ENCODE data around the gene EMP2.

EMP2 gene

GRCh38 chr16:10565167-10565566 lies 15.2 kb downstream of the EMP2 start:
- no peaks in the 10 kb centered on the region for H3K79me2 ChIP-seq (ENCODE audit: low read length)
- H3K4me3 ChIP-seq (ENCODE audit: low read length), result no peak overlapping the region
- no peak overlapping the region for H3K4me2 ChIP-seq (ENCODE audit: low read length)

DNA sequence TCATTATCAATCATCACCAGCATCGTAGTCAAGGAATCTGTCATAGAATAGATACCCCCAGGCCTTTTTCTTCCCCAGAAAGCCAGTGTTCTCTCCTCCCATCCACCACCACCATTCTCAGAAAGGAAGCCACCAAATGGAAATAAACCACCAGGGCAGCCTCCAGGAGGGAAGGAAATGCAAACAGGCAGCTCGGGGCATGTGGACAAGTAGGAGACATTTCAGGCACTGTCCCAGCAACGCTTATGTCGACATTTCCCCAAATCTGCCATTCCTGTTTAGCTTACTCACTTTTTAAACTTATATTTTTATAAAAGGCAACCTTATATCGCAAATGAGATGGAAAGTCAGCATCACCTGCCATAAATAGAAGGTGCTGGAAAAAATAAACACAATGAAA lies 15.8 kb downstream of the EMP2 start:
- Histone ChIP-seq H3K4me3 (ENCODE audit: low read length) (no peak overlapping the region), H3K9ac (ENCODE audit: low read length) (no peak overlapping the region), H3K27ac (ENCODE audit: low read length) (no peak overlapping the region), H3K27me3 (ENCODE audit: low read depth, low read length) (peaks cover 4% of the 10 kb centered on the region; the same call in 1 of the 2 replicates), H4K20me1 (ENCODE audit: insufficient read depth, low read length) (no peaks in the 10 kb centered on the region), H3K36me3 (replicated peaks; ENCODE audit: low read depth, low read length) (no peaks in the 10 kb centered on the region), H3K4me1 (ENCODE audit: low read length) (peaks cover 19% of the 10 kb centered on the region), H3K9me3 (ENCODE audit: insufficient read depth, low read length) (0 out of 2 replicates have a peak, but pooled peaks cover 6% of the 10 kb centered on the region), H3K79me2 (ENCODE audit: low read length) (no peaks in the 10 kb centered on the region), H3K4me2 (ENCODE audit: low read length) (no peak overlapping the region), H2AFZ (ENCODE audit: low read depth, low read length) (no peak overlapping the region)
- TF ChIP-seq CTCF (IDR thresholded peaks at IDR 0.05; ENCODE audit: low read depth, low read length) (no peak), EZH2phosphoT487 (IDR thresholded peaks at IDR 0.05; ENCODE audit: low read depth) (no peak)

More at GRCh38 chr16:10565167-10565566, 15.2 kb downstream of the EMP2 start:
- Histone ChIP-seq H2AFZ (ENCODE audit: low read depth, low read length) (no peak overlapping the region), H3K9me3 (ENCODE audit: insufficient read depth, low read length) (0 out of 2 replicates have a peak, but pooled peaks cover 6% of the 10 kb centered on the region), H3K9ac (ENCODE audit: low read length) (no peak overlapping the region), H3K4me1 (ENCODE audit: low read length) (peaks cover 19% of the 10 kb centered on the region), H4K20me1 (ENCODE audit: insufficient read depth, low read length) (no peaks in the 10 kb centered on the region), H3K27ac (ENCODE audit: low read length) (no peak overlapping the region), H3K36me3 (replicated peaks; ENCODE audit: low read depth, low read length) (no peaks in the 10 kb centered on the region), H3K27me3 (ENCODE audit: low read depth, low read length) (peaks cover 4% of the 10 kb centered on the region; the same call in 1 of the 2 replicates)
- TF ChIP-seq EZH2phosphoT487 (IDR thresholded peaks at IDR 0.05; ENCODE audit: low read depth), result no peak
- no peak for TF ChIP-seq CTCF (IDR thresholded peaks at IDR 0.05; ENCODE audit: low read depth, low read length)

- Histone ChIP-seq H3K79me2 (ENCODE audit: low read length) (no peaks in the 10 kb centered on the region), H2AFZ (ENCODE audit: low read depth, low read length) (no peak overlapping the region), H3K4me1 (ENCODE audit: low read length) (peaks cover 19% of the 10 kb centered on the region), H3K4me3 (ENCODE audit: low read length) (no peak overlapping the region), H3K27me3 (ENCODE audit: low read depth, low read length) (peaks cover 4% of the 10 kb centered on the region; the same call in 1 of the 2 replicates), H3K9me3 (ENCODE audit: insufficient read depth, low read length) (0 out of 2 replicates have a peak, but pooled peaks cover 6% of the 10 kb centered on the region), H4K20me1 (ENCODE audit: insufficient read depth, low read length) (no peaks in the 10 kb centered on the region), H3K4me2 (ENCODE audit: low read length) (no peak overlapping the region), H3K36me3 (replicated peaks; ENCODE audit: low read depth, low read length) (no peaks in the 10 kb centered on the region), H3K9ac (ENCODE audit: low read length) (no peak overlapping the region), H3K27ac (ENCODE audit: low read length) (no peak overlapping the region)
- TF ChIP-seq CTCF (IDR thresholded peaks at IDR 0.05; ENCODE audit: low read depth, low read length) (no peak), EZH2phosphoT487 (IDR thresholded peaks at IDR 0.05; ENCODE audit: low read depth) (no peak)
Measured at GRCh38 chr16:10562361-10562899, 18.0 kb downstream of the EMP2 start.

- Histone ChIP-seq H3K4me2 (ENCODE audit: low read length) (peak overlapping the region; percentile 10; the same call in 1 of the 2 replicates), H3K27ac (ENCODE audit: low read length) (no peak overlapping the region), H3K9ac (ENCODE audit: low read length) (no peak overlapping the region), H3K36me3 (replicated peaks; ENCODE audit: low read depth, low read length) (no peaks in the 10 kb centered on the region), H2AFZ (ENCODE audit: low read depth, low read length) (no peak overlapping the region), H4K20me1 (ENCODE audit: insufficient read depth, low read length) (no peaks in the 10 kb centered on the region), H3K4me3 (ENCODE audit: low read length) (no peak overlapping the region), H3K4me1 (ENCODE audit: low read length) (peaks cover 18% of the 10 kb centered on the region), H3K27me3 (ENCODE audit: low read depth, low read length) (peaks cover 2% of the 10 kb centered on the region; the same call in 1 of the 2 replicates), H3K79me2 (ENCODE audit: low read length) (no peaks in the 10 kb centered on the region), H3K9me3 (ENCODE audit: insufficient read depth, low read length) (0 out of 2 replicates have a peak, but pooled peaks cover 6% of the 10 kb centered on the region)
- TF ChIP-seq EZH2phosphoT487 (IDR thresholded peaks at IDR 0.05; ENCODE audit: low read depth) (no peak), CTCF (IDR thresholded peaks at IDR 0.05; ENCODE audit: low read depth, low read length) (no peak)
Measured at GRCh38 chr16:10561425-10561824, 19.0 kb downstream of the EMP2 start.

Data from OCI-LY3 (cell line).